SU-DHL-6 (cell line): ENCODE results near the gene CDH13.

Experiments used
- CTCF ChIP-seq: fragments of 200-600 bp; sonication (generic); IDR thresholded peaks from one replicate; pipeline ENCODE4 v1.5.1; 2017; ENCODE audit warnings: antibody characterized with exemption, mild to moderate bottlenecking, low read length, moderate library complexity; ENCODE audit not compliant: insufficient read depth, poor library complexity, severe bottlenecking
- EZH2phosphoT487 ChIP-seq: fragments of 200-600 bp; sonication (generic), shearing (Covaris generic); conservative IDR thresholded peaks from 2 replicates; pipeline ENCODE4 v1.6.1; 2018; ENCODE audit warnings: mild to moderate bottlenecking, antibody characterized with exemption, low read length, moderate library complexity, mixed read lengths

- TF ChIP-seq CTCF = no peak
- TF ChIP-seq EZH2phosphoT487 = no peak
These were observed 135.1 kb downstream of the CDH13 start for GRCh38 chr16:82761858-82762257.
